Femur (tissue), 1 donor: ENCODE measurements around the gene LRRC45.
"Not testable (repeated sequence)": the region's sequence is repeated elsewhere in the genome, so short reads cannot be mapped to it uniquely, and the experiment has no call there.

Experiments used
- DNase-seq: peaks from one replicate; pipeline ENCODE4 v3.0.0-alpha.2; 2017

LRRC45 gene

DNA sequence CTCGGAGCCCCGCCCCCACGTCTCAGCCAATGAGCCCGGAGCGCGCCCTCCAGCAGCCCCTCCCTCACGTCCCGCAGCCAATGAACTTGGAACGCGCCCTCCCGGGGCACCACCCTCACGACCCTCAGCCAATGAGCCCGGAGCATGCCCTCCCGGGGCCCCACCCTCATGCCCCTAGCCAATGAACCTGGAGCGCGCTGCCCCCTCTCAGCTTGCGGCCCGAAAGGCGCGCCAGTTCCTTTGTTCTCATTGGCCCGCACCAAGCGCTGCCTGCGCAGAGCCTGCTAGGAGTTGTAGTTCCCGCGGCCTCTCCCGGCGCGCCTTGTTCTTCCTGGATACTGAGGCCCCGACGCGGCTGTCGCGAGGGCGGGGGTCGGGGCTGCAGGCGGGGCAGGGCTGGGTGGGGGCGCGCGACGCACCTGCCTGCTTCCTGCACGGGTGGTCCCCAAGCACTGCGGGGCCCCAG lies at the start of gene LRRC45:
Gene LRRC45 (plus strand): TSS at position 325 of the 466 bp plus-strand sequence. CDS start 339 bp downstream, outside the sequence.
- peak; percentile 100 for DNase-seq

GRCh38 chr17:81973432-81973831 lies 49.7 kb upstream of the LRRC45 start:
- no peak for DNase-seq

DNA sequence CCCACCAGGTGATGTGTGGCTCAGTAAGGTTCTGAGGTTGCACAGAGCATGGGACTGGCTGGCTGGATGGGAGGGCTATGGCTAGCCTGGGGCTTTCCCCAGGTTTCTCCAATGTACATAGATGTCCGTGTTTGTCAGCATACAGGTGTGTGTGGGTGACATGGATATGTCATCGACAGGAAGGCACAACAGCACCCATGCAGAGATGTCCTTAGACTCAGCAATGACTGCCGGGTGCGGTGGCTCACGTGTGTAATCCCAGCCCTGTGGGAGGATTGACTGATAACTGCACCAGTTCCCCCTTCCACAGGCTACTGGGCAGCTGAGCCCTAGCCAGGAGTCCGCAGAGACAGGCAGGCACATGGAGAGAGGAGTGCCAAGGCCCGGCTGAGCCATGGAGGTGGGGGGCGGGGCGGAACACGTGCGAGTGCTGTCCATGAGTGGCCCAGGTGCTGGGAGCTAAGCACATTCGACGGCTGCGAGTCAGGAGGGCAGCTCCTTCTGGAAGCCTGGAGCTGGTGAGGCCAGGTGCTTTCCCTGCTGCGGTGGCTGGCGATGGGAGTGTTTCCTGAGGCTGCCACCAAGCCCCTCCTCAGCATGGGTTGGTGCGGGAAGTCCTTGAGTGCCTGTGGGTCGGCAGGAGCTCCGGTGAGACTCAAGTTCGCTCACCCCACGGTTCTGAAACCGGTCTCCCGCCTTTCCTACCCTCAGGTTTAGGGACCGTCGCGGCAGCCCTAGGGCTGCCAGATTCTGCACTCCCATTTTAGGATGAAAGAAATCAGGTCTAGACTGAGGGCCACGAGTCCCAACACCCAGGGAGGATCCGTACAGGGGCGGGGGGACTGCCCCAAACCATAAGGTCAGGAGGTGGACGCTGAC lies 46.5 kb upstream of the LRRC45 start:
- no peak for DNase-seq

DNA sequence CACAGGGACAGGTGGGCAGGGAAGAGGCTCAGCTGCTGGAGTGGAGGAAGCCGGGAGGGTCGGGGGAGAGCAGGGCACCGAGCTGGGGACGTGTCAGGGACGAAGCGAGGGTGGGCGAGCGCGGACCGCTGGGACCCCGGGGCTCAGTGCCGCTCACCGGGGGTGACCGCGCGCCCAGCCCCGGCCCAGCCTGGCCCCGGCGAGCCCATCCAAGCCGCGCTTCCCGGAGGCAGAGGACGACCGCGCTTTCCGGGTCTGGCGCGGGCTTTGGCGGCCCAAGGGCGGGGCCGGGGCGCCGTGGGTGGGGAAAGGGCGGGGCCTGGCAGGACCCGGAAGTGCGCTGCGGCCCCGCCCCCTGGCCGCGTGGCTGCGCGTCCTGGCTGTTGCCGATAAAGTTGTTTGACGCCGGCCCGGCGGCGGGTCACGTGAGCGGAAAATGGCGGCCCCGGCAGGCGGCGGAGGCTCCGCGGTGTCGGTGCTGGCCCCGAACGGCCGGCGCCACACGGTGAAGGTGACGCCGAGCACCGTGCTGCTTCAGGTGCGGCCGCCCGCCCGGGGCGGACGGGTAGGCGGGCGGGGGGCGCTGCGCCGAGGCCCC lies 45.8 kb upstream of the LRRC45 start, which contains the start of gene ASPSCR1:
Gene ASPSCR1 (plus strand): TSS at position 419 of the 598 bp plus-strand sequence. CDS start 18 bp downstream, at position 437.
- DNase-seq: peak; percentile 95

DNA sequence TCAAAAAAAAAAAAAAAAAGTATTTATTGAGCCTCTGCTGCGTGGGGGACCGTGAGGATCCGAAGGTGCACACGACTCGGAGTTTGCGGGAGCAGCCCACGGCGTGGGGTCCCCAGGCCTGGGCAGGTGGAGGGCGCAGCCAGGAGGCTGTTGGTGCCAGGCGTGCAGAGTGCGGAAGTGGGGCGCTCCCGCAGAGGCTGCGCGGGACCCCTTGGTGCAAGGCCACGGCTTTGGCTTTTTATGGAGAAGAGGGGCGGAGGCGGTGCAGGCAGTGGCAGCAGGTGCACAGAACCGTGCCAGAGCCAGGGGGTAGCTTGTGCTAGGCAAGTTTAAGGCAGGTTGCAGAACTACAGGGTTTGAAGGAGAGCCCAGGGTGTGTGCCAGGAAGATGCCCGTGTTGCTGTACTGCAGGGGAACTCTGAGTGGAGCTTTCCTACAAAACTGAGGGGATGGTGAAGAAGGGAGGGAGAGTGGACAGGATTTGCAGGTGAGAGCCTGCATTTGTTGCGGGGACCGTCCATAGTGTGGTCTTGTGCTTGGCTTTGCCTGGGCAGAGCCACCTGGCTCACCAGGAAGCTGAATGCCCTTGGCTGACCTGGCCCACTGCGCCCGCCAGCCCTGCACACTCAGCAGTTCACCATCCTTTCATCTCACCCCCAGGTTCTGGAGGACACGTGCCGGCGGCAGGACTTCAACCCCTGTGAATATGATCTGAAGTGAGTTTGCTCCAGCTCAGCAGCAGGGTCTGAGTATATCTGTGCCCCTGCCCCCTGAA lies 44.4 kb upstream of the LRRC45 start:
- DNase-seq: no peak

- DNase-seq: no peak
These were observed 43.0 kb upstream of the LRRC45 start for GRCh38 chr17:81980122-81980521.

GRCh38 chr17:81980707-81981343 lies 42.3 kb upstream of the LRRC45 start:
- no peak for DNase-seq

DNA sequence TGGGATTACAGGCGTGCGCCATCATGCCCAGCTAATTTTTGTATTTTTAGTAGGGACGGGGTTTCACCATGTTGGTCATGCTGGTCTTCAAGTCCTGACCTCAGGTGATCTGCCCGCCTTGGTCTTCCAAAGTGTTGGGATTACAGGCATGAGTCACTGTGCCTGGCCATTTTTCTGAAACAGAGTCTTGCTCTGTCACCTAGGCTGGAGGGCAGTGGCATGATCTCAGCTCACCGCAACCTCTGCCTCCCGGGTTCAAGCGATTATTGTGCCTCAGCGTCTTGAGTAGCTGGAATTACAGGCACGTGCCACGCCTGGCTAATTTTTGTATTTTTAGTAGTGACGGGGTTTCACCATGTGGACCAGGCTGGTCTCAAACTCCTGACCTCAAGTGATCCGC lies 41.6 kb upstream of the LRRC45 start:
- DNase-seq: not testable (repeated sequence)

DNA sequence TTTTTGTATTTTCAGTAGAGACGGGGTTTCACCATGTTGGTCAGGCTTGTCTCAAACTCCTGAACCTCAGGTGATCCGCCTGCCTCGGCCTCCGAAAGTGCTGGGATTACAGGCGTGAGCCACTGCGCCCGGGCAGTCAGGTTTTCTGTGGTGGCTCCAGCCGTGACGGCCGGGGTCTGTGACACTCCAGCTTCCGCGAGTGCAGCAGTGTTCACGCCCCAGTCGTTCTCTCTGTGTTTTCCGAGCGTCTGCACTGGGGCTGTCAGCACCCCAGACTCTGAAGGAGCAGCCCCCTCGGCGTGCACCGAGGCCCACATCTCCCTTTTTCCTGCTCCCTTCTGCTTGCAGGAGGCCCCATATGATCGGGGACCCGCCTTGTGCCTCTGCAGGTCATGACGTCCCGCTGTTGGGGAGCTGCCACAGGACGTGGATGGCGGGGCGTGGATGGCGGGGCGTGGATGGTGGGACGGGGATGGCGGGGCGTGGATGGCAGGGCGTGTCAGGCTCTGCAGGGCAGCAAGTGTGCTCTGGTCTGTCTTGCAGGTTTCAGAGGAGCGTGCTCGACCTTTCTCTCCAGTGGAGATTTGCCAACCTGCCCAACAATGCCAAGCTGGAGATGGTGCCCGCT lies 40.0 kb upstream of the LRRC45 start:
- no peak for DNase-seq

- no peak for DNase-seq
These were observed 39.3 kb upstream of the LRRC45 start for GRCh38 chr17:81983639-81984373.

GRCh38 chr17:81984773-81985410 lies 38.2 kb upstream of the LRRC45 start:
- no peak for DNase-seq

- no peak for DNase-seq
These were observed 36.5 kb upstream of the LRRC45 start for GRCh38 chr17:81986606-81987005.

GRCh38 chr17:81987161-81987770 lies 35.8 kb upstream of the LRRC45 start:
- DNase-seq: no peak

- DNase-seq: no peak
These were observed 32.0 kb upstream of the LRRC45 start for GRCh38 chr17:81990836-81991683.

- peak; percentile 91 for DNase-seq
These were observed 31.3 kb upstream of the LRRC45 start for GRCh38 chr17:81991684-81992305.

DNA sequence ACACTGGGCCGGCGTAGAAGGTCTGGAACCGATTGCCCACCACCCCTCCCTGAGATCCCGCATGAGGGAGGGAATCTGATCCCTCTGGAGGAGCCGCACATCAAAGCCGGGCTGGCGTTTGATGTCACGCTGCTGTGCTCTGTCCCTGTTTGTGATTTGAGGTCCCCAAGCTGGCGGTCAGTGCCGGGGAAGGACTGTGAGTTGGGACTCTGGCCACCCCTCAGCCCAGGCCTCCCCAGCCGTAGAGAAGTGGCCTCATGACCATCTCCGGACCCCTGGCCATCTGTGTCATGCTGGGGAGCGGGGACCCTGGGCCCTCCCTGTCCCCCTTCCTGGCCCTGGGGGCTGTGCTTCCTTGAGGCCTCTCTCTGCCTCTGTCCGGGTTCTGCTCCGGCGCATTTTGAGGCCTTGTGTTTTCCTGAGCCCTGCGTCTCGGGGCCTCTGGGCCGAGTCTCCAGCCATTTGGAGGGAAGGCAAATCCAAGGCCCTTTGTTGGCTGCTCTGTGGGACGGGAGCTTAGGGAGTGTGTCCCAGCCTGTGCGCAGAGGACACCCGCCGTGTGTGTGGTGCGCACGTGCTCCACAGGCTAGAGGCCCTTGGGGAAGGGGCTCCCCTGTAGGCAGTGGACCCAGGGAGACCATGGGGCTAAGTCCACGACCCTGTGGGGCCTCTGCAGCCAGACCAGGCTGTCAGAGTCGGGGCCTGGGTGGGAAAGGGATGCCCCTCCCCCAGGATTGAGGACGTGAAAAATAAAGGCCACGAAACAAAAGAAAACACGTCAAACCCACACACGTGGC lies 30.6 kb upstream of the LRRC45 start:
- DNase-seq: no peak

DNA sequence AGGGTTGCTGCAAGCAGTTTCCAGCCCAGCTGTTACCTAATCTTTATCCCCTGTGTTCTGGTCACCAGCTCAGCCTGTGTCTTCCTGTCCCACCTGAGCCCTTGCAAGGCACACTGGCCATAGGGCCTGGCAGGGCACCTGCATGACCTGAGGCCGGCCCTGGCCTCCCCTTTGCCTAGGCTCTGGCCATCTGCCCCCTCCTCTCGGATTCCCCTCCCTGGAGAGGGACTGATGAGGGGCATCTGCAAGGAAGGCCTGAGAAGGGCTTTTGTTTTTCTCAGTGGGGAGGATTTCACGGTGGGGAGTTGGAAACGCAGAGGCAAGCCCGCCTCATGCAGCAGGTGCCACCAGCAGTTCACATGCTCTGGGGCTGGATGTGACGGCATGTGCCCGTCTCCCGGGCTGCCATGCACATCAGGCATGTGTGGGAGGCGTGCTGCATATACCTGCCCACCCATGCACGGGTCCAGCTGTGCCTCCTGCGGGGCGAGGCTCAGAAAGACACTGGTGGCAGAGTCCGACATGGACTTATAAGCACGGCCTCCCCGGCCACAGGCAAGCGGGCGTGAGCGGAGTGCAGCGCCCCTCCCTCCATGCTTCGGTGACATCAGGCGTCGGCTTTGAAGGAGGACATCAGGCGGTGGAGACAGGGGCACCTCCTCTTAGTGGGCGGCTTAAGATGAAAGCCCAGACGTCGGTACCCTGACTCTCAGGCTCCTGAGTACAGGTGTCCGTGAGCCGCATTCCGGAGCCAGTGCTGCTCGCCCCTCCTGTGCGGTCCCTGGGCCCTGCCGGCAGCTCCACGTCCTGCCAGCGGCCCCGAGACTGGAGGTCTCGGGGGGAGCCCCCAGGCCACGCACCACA lies 29.1 kb upstream of the LRRC45 start:
- no peak for DNase-seq
